B cell (primary cell): Measurements from ENCODE around the gene LRRC4B. TPM values are rescaled to one million over a fixed set of nuclear protein-coding genes. Genes with fewer than 3 reads are reported as not detected.

Experiments used
- ATAC-seq: fragments of 200-7000 bp; cut with Tn5 transposase; one replicate; pipeline ENCODE4 v1.10.0; 2021; ENCODE audit warnings: low read depth, mild to moderate bottlenecking, moderate number of reproducible peaks, moderate library complexity
- CTCF ChIA-PET: fragments of 350-600 bp; sonication (Branson Sonifier 250); formaldehyde crosslinking; loops from one replicate; lab custom pipeline; 2021; ENCODE audit warnings: antibody characterized with exemption, inconsistent platforms; lab: Charles Lee
- POLR2A ChIA-PET: fragments of 350-600 bp; sonication (Branson Sonifier 250); formaldehyde crosslinking; loops from one replicate; lab custom pipeline; 2021; ENCODE audit warnings: antibody characterized with exemption; lab: Charles Lee
- DNase-seq: peaks from one replicate; pipeline ENCODE4 v3.0.0; 2013
- H2AFZ ChIP-seq: 2 replicates; pipeline ENCODE4 v1.6.1; 2012; ENCODE audit warnings: mild to moderate bottlenecking, low read depth, low read length; ENCODE audit not compliant: insufficient read depth, poor library complexity, severe bottlenecking
- H3K27ac ChIP-seq, 2 donors: 1 replicate in 1 of 2; 2 replicates in 1 of 2; pipeline ENCODE4 v1.5.1; 2012 to 2013; ENCODE audit warnings: low read length in 2 of 2, mild to moderate bottlenecking in 2 of 2, moderate library complexity in 1 of 2
- H3K27me3 ChIP-seq, 4 experiments: fragments of 200-600 bp in 1 of 4; sonication (generic) in 1 of 4; replicated peaks in 1 of 4; 1 replicate in 2 of 4; 2 replicates in 2 of 4; pipeline versions ENCODE4 v1.6.1 to v1.7.0; 2013 to 2016; ENCODE audit warnings: low read length in 3 of 4, mild to moderate bottlenecking in 2 of 4, mixed read lengths in 1 of 4, moderate library complexity in 1 of 4; ENCODE audit not compliant: insufficient read depth in 4 of 4, control insufficient read depth in 3 of 4; ENCODE audit errors: control extremely low read depth in 1 of 4
- H3K36me3 ChIP-seq, 2 experiments: replicated peaks in 1 of 2; 1 replicate in 1 of 2; 2 replicates in 1 of 2; pipeline versions ENCODE4 v1.6.1 to v1.7.1; 2013; ENCODE audit warnings: low read length in 1 of 2; ENCODE audit not compliant: insufficient read depth in 2 of 2, control insufficient read depth in 1 of 2; ENCODE audit errors: control extremely low read depth in 1 of 2, extremely low read depth in 1 of 2
- H3K4me1 ChIP-seq, 2 donors: fragments of 200-600 bp in 1 of 2; sonication (generic) in 1 of 2; 1 replicate in 1 of 2; 2 replicates in 1 of 2; pipeline versions ENCODE4 v1.5.1 to v1.6.1; 2013 to 2017; ENCODE audit warnings: low read length in 2 of 2; ENCODE audit not compliant: control insufficient read depth in 2 of 2, insufficient read depth in 2 of 2
- H3K4me2 ChIP-seq: replicated peaks from 2 replicates; pipeline ENCODE3; 2012; ENCODE audit warnings: mild to moderate bottlenecking, low read depth, low read length; ENCODE audit not compliant: poor library complexity, severe bottlenecking
- H3K4me3 ChIP-seq, 5 experiments: fragments of 200-600 bp in 1 of 5; sonication (generic) in 1 of 5; 1 replicate in 3 of 5; 2 replicates in 2 of 5; pipeline versions ENCODE4 v1.5.1 to v1.7.0; 2011 to 2016; ENCODE audit warnings: low read length in 4 of 5, mild to moderate bottlenecking in 4 of 5, low read depth in 2 of 5, control low read depth in 1 of 5, moderate library complexity in 1 of 5; ENCODE audit not compliant: insufficient read depth in 1 of 5; ENCODE audit errors: control extremely low read depth in 1 of 5, extremely low read depth in 1 of 5
- H3K79me2 ChIP-seq: fragments of 200-600 bp; sonication (generic); one replicate; pipeline ENCODE4 v1.6.0; 2016; ENCODE audit warnings: low read length; ENCODE audit not compliant: control insufficient read depth, insufficient read depth
- H3K9ac ChIP-seq: fragments of 200-600 bp; sonication (generic); 2 replicates; pipeline ENCODE4 v1.6.1; 2017; ENCODE audit warnings: mild to moderate bottlenecking, low read length, moderate library complexity
- H3K9me3 ChIP-seq, 3 donors: one replicate each; pipeline versions ENCODE4 v1.6.1 to v1.7.1; 2013; ENCODE audit warnings: low read length in 2 of 3; ENCODE audit not compliant: control insufficient read depth in 2 of 3, insufficient read depth in 1 of 3; ENCODE audit errors: control extremely low read depth in 1 of 3
- H4K20me1 ChIP-seq: 2 replicates; pipeline ENCODE4 v1.6.0; 2012; ENCODE audit warnings: mild to moderate bottlenecking, low read length; ENCODE audit not compliant: insufficient read depth, control insufficient read depth, poor library complexity, severe bottlenecking
- H3K27ac Mint-ChIP-seq: one replicate; pipeline ENCODE4 v1.8.0; 2021; ENCODE audit warnings: mixed read lengths
- H3K27me3 Mint-ChIP-seq: one replicate; pipeline ENCODE4 v1.8.0; 2021; ENCODE audit warnings: mixed read lengths
- H3K4me1 Mint-ChIP-seq: one replicate; pipeline ENCODE4 v1.8.0; 2021; ENCODE audit warnings: mixed read lengths
- H3K4me3 Mint-ChIP-seq: one replicate; pipeline ENCODE4 v1.8.0; 2021; ENCODE audit warnings: mixed read lengths
- H3K9me3 Mint-ChIP-seq: one replicate; pipeline ENCODE4 v1.8.0; 2022; ENCODE audit warnings: mixed read lengths; ENCODE audit not compliant: insufficient read depth
- EZH2 ChIP-seq: IDR thresholded peaks from 2 replicates; pipeline ENCODE4 v1.6.1; 2012; ENCODE audit warnings: borderline replicate concordance, low read depth, mild to moderate bottlenecking, moderate library complexity, low read length; ENCODE audit not compliant: insufficient read depth, poor library complexity, severe bottlenecking
- WGBS: methylation state at CpG from one replicate; pipeline ENCODE4 v1.1.5; 2013; ENCODE audit warnings: missing lambda C conversion rate; ENCODE audit not compliant: insufficient coverage; 5-methylcytosine and 5-hydroxymethylcytosine counted together
- intact Hi-C: fragments of 100-400 bp; cut with micrococcal nuclease; formaldehyde crosslinking; loops from one replicate; pipeline ENCODE4 v1.10.0; 2022
- polyA plus RNA-seq: library from polyadenylated mRNA; depleted of rRNA; stranded (reverse); fragments of >200 nt; gene quantifications from 2 replicates; pipeline ENCODE4 v1.2.3, GENCODE V29; 2012
- total RNA-seq, 2 donors: library from RNA; stranded (reverse); fragments of 120-200 nt in 1 of 2; gene quantifications; 1 replicate in 1 of 2; 2 replicates in 1 of 2; pipeline versions ENCODE4 v1.2.3 to v1.2.4, GENCODE V29; 2013 to 2022
- TF ChIP-seq, protein P1 (sequence below): fragments of 200-600 bp; IDR thresholded peaks from one replicate; pipeline ENCODE4 v1.8.0; 2022; ENCODE audit warnings: antibody characterized with exemption, mild to moderate bottlenecking

Gene LRRC4B
- total and polyA plus RNA-seq, 2 donors (not counting 1 experiment from before 2014, with no cell fraction given), result 0.03 TPM; not detected in 1

DNA sequence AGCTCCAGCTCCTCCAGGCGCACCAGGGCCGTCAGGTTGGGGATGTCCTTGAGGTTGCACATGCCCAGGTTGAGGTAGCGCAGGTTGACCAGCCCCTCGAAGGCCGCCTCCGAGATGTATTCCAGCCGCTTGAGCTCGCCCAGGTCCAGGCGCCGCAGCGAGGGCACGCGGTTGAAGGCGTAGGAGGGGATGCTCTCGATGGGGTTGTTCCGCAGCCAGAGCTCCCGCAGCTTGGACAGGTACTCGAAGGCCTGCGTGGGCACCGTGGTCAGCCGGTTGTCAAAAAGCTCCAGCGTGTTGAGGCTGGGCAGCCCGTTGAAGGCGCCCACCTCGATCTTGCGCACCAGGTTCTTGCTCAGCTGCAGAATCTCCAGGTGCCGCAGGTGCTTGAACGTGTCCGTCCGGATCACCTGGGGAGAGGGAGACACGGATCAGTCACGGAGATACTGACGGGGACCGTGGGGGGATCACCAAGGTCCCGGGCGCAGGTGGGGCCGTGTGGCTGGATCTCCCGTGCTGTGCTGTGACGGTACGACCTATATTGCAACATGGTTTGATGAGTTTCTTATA is 49.1 kb downstream of the LRRC4B start:
- Mint-ChIP-seq H3K4me3 (no peak overlapping the region), H3K4me1 (no peaks in the 10 kb centered on the region), H3K27me3 (peaks cover 3% of the 10 kb centered on the region), H3K9me3 (no peaks in the 10 kb centered on the region), H3K27ac (no peak overlapping the region)
- Histone ChIP-seq H2AFZ (no peak overlapping the region), H3K79me2 (no peaks in the 10 kb centered on the region), H3K9ac (no peak overlapping the region), H3K27me3 (peaks cover 0 to 16% (median 2%) of the 10 kb centered on the region in 4 experiments), H3K9me3 (peaks cover 0 to 7% (median 0%) of the 10 kb centered on the region in 3 donors), H3K4me1 (no peaks in the 10 kb centered on the region), H3K4me3 (no peak overlapping the region), H3K36me3 (no peaks in the 10 kb centered on the region), H4K20me1 (no peaks in the 10 kb centered on the region), H3K4me2 (no peak overlapping the region), H3K27ac (no peak overlapping the region)
- POLR2A ChIA-PET, result no interaction called here
- no peak for TF ChIP-seq EZH2
- TF ChIP-seq, protein P1, sequence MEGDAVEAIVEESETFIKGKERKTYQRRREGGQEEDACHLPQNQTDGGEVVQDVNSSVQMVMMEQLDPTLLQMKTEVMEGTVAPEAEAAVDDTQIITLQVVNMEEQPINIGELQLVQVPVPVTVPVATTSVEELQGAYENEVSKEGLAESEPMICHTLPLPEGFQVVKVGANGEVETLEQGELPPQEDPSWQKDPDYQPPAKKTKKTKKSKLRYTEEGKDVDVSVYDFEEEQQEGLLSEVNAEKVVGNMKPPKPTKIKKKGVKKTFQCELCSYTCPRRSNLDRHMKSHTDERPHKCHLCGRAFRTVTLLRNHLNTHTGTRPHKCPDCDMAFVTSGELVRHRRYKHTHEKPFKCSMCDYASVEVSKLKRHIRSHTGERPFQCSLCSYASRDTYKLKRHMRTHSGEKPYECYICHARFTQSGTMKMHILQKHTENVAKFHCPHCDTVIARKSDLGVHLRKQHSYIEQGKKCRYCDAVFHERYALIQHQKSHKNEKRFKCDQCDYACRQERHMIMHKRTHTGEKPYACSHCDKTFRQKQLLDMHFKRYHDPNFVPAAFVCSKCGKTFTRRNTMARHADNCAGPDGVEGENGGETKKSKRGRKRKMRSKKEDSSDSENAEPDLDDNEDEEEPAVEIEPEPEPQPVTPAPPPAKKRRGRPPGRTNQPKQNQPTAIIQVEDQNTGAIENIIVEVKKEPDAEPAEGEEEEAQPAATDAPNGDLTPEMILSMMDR, result no peak
- WGBS, result 97% methylated on average over 35 of the region's 40 CpGs
- ATAC-seq, result no peak
- CTCF ChIA-PET, result no interaction called here
- intact Hi-C loops, result no loop called here
- DNase-seq, result no peak

DNA sequence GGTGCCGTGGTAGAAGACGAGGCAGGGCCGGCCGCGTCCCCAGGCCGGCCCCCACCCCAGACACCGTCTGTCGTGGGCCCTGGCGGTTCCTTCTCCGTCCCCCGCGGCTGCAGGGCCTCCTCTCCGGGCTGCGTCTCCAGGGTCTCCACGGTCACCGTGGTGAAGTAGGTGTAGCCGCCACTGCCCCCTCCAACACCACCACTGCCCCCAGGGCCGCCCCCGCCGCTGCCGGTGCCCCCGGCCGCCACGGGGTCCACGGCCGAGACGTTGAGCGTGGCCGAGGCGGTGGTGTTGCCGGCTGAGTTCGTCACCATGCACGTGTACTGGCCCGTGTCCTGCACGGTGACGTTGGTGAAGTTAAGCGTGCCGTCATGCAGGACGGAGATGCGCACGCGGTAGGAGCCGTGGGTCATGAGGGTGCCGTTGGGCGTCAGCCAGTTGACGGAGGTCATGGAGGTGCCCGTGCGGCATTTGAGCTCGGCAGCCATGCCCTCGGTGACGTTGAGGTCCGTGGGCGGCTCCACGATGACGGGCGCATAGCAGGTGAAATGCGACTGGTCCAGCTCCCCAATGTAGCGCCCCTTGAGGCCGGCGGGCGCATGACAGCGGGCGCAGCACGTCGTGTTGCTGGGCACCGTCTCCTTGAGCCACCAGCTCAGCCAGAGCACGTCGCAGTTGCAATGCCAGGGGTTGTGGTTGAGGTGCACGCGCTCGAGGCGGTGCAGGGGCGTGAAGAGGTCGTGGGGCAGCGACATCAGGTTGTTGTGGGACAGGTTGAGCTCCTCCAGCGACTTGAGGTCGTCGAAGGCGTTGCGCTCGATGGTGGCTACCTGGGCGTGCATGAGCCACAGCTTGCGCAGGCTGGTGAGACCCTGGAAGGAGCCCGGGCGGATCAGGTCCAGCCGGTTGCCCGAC is 49.9 kb downstream of the LRRC4B start:
- Histone ChIP-seq H3K4me3 (no peak overlapping the region), H2AFZ (no peak overlapping the region), H3K4me2 (no peak overlapping the region), H3K79me2 (no peaks in the 10 kb centered on the region), H3K36me3 (no peaks in the 10 kb centered on the region), H3K27me3 (peaks cover 0 to 24% (median 2%) of the 10 kb centered on the region in 4 experiments), H3K9me3 (peaks cover 0 to 7% (median 0%) of the 10 kb centered on the region in 3 donors), H3K4me1 (no peaks in the 10 kb centered on the region), H3K27ac (no peak overlapping the region), H3K9ac (no peak overlapping the region), H4K20me1 (no peaks in the 10 kb centered on the region)
- Mint-ChIP-seq H3K4me1 (no peaks in the 10 kb centered on the region), H3K9me3 (no peaks in the 10 kb centered on the region), H3K4me3 (no peak overlapping the region), H3K27me3 (peaks cover 3% of the 10 kb centered on the region), H3K27ac (no peak overlapping the region)
- ATAC-seq (no peak), DNase-seq (no peak)
- TF ChIP-seq, protein P1, result no peak
- TF ChIP-seq EZH2, result no peak
- ChIA-PET POLR2A (no interaction called here), CTCF (interaction anchor here (0.5 kb wide), 1 partner anchor 295 kb away, joined by 3 read pairs; no protein-coding TSS in a partner anchor)
- 96% methylated on average over 82 of the region's 87 CpGs for WGBS
- intact Hi-C loops, result no loop called here
